HG02981 (cell line): ENCODE measurements around the gene IQSEC1.
A peak's percentile ranks its signal among the peaks of the same experiment; 100 is the strongest.

Experiments used
- ATAC-seq: cut with Tn5 transposase; IDR thresholded peaks from one replicate; pipeline ENCODE4 v1.9.1; 2021; ENCODE audit warnings: mild to moderate bottlenecking, moderate library complexity; ENCODE audit not compliant: unreplicated experiment

IQSEC1 gene

GRCh38 chr3:13108861-13109260 lies 35.6 kb upstream of the IQSEC1 start:
- no peak for ATAC-seq

GRCh38 chr3:13107661-13108060 lies 34.4 kb upstream of the IQSEC1 start:
- ATAC-seq: no peak

- no peak for ATAC-seq
Measured at GRCh38 chr3:13106308-13107001, 33.2 kb upstream of the IQSEC1 start.

- no peak for ATAC-seq
Measured at GRCh38 chr3:13105896-13106250, 32.6 kb upstream of the IQSEC1 start.

- ATAC-seq: no peak
Measured at GRCh38 chr3:13105181-13105895, 32.1 kb upstream of the IQSEC1 start.

- ATAC-seq: no peak
Measured at GRCh38 chr3:13104511-13104910, 31.3 kb upstream of the IQSEC1 start.

- ATAC-seq: no peak
Measured at GRCh38 chr3:13103416-13104058, 30.3 kb upstream of the IQSEC1 start.

GRCh38 chr3:13102386-13103345 lies 29.4 kb upstream of the IQSEC1 start:
- no peak for ATAC-seq

GRCh38 chr3:13099707-13100106 lies 26.5 kb upstream of the IQSEC1 start:
- ATAC-seq: no peak

- ATAC-seq: no peak
Measured at GRCh38 chr3:13098192-13098988, 25.2 kb upstream of the IQSEC1 start.

GRCh38 chr3:13096356-13096755 lies 23.1 kb upstream of the IQSEC1 start:
- ATAC-seq: no peak

- no peak for ATAC-seq
Measured at GRCh38 chr3:13095408-13095937, 22.2 kb upstream of the IQSEC1 start.

GRCh38 chr3:13093687-13094086 lies 20.5 kb upstream of the IQSEC1 start:
- ATAC-seq: no peak

- no peak for ATAC-seq
Measured at GRCh38 chr3:13092621-13093617, 19.7 kb upstream of the IQSEC1 start.

GRCh38 chr3:13091898-13092611 lies 18.8 kb upstream of the IQSEC1 start:
- peak; percentile 45 for ATAC-seq

GRCh38 chr3:13088028-13089006 lies 15.1 kb upstream of the IQSEC1 start:
- ATAC-seq: peak; percentile 50
